ENCODE results near the gene SLC4A3. TPM values are rescaled to one million over a fixed set of nuclear protein-coding genes. Genes with fewer than 3 reads are reported as not detected.
"Not testable (repeated sequence)": the region's sequence is repeated elsewhere in the genome, so short reads cannot be mapped to it uniquely, and the experiment has no call there.

Gene SLC4A3
- total and polyA plus RNA-seq, 5 donors from 2014 or later, result not detected

- Histone ChIP-seq H3K27ac (ENCODE audit: insufficient read depth, low read length, poor library complexity, severe bottlenecking) (no peak overlapping the region), H3K27me3 (ENCODE audit: control insufficient read depth, insufficient read depth, low read length) (peaks cover 21% of the 10 kb centered on the region), H3K4me3 (ENCODE audit: low read depth, low read length) (no peak overlapping the region), H3K9me3 (ENCODE audit: control insufficient read depth in 2 of 2, low read length in 2 of 2) (no peaks in the 10 kb centered on the region), H3K36me3 (ENCODE audit: control insufficient read depth, insufficient read depth, low read length) (no peaks in the 10 kb centered on the region), H3K4me1 (ENCODE audit: control insufficient read depth, insufficient read depth, low read length, poor library complexity, severe bottlenecking) (no peaks in the 10 kb centered on the region)
- Mint-ChIP-seq H3K27ac (no peak overlapping the region), H3K9me3 (no peaks in the 10 kb centered on the region), H3K4me1 (no peaks in the 10 kb centered on the region), H3K36me3 (no peaks in the 10 kb centered on the region), H3K27me3 (peaks cover 33% of the 10 kb centered on the region), H3K4me3 (no peak overlapping the region)
- DNase-seq, result no peak
- no peak for ATAC-seq (ENCODE audit: low read depth in 2 of 2)
These were observed 21.5 kb downstream of the SLC4A3 start for GRCh38 chr2:219648963-219649362.

GRCh38 chr2:219650426-219651248 lies 23.2 kb downstream of the SLC4A3 start:
- ATAC-seq (ENCODE audit: low read depth in 2 of 2), result no peak

GRCh38 chr2:219651656-219652055 lies 24.2 kb downstream of the SLC4A3 start:
- not testable (repeated sequence) for H3K4me1 Mint-ChIP-seq; DNase-seq; H3K9me3 ChIP-seq (ENCODE audit: control insufficient read depth in 2 of 2, low read length in 2 of 2); H3K36me3 ChIP-seq (ENCODE audit: control insufficient read depth, insufficient read depth, low read length); H3K4me3 Mint-ChIP-seq; H3K4me1 ChIP-seq (ENCODE audit: control insufficient read depth, insufficient read depth, low read length, poor library complexity, severe bottlenecking); H3K27ac ChIP-seq (ENCODE audit: insufficient read depth, low read length, poor library complexity, severe bottlenecking); H3K4me3 ChIP-seq (ENCODE audit: low read depth, low read length); H3K9me3 Mint-ChIP-seq; H3K36me3 Mint-ChIP-seq; ATAC-seq (ENCODE audit: low read depth in 2 of 2); H3K27ac Mint-ChIP-seq
- H3K27me3 Mint-ChIP-seq, result peaks cover 26% of the 10 kb centered on the region
- peaks cover 24% of the 10 kb centered on the region for H3K27me3 ChIP-seq (ENCODE audit: control insufficient read depth, insufficient read depth, low read length)

More at GRCh38 chr2:219650426-219651248, 23.2 kb downstream of the SLC4A3 start:
- no peaks in the 10 kb centered on the region for H3K4me1 ChIP-seq (ENCODE audit: control insufficient read depth, insufficient read depth, low read length, poor library complexity, severe bottlenecking)
- no peak overlapping the region for H3K4me3 ChIP-seq (ENCODE audit: low read depth, low read length)
- peaks cover 26% of the 10 kb centered on the region for H3K27me3 Mint-ChIP-seq
- no peak overlapping the region for H3K4me3 Mint-ChIP-seq
- no peak overlapping the region for H3K27ac ChIP-seq (ENCODE audit: insufficient read depth, low read length, poor library complexity, severe bottlenecking)
- H3K9me3 Mint-ChIP-seq, result no peaks in the 10 kb centered on the region
- H3K4me1 Mint-ChIP-seq, result no peaks in the 10 kb centered on the region
- no peaks in the 10 kb centered on the region for H3K36me3 ChIP-seq (ENCODE audit: control insufficient read depth, insufficient read depth, low read length)
- no peak overlapping the region for H3K27ac Mint-ChIP-seq
- no peaks in the 10 kb centered on the region for H3K9me3 ChIP-seq (ENCODE audit: control insufficient read depth in 2 of 2, low read length in 2 of 2)
- DNase-seq, result no peak
- H3K36me3 Mint-ChIP-seq, result no peaks in the 10 kb centered on the region
- H3K27me3 ChIP-seq (ENCODE audit: control insufficient read depth, insufficient read depth, low read length), result peaks cover 21% of the 10 kb centered on the region

DNA sequence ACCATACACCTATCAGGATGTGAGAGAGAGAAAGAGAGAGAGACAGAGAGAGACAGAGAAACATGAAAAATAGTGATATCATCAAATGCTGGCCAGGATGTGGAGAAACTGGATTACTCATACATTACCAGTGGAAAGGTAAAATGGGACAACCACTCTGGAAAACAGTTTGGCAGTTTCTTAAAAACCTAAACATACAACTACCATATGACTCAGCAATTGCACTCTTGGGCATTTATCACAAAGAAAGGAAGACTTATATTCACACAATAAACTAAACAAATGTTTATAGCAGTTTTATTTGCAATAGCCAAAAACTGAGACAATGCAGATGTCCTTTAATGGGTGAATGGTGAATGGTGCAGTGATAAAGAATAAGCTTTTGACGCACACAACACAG lies 29.1 kb downstream of the SLC4A3 start:
- Histone ChIP-seq H3K9me3 (ENCODE audit: control insufficient read depth in 2 of 2, low read length in 2 of 2) (peaks cover 6% of the 10 kb centered on the region in 2 experiments), H3K4me3 (ENCODE audit: low read depth, low read length) (no peak overlapping the region), H3K4me1 (ENCODE audit: control insufficient read depth, insufficient read depth, low read length, poor library complexity, severe bottlenecking) (no peaks in the 10 kb centered on the region), H3K27me3 (ENCODE audit: control insufficient read depth, insufficient read depth, low read length) (peaks cover 19% of the 10 kb centered on the region), H3K27ac (ENCODE audit: insufficient read depth, low read length, poor library complexity, severe bottlenecking) (no peak overlapping the region), H3K36me3 (ENCODE audit: control insufficient read depth, insufficient read depth, low read length) (no peaks in the 10 kb centered on the region)
- Mint-ChIP-seq H3K36me3 (no peaks in the 10 kb centered on the region), H3K4me3 (no peak overlapping the region), H3K4me1 (no peaks in the 10 kb centered on the region), H3K27ac (no peak overlapping the region), H3K27me3 (peaks cover 22% of the 10 kb centered on the region), H3K9me3 (peaks cover 0 to 5% (median 2%) of the 10 kb centered on the region in 7 donors)
- no peak for ATAC-seq (ENCODE audit: low read depth in 2 of 2)
- no peak for DNase-seq

DNA sequence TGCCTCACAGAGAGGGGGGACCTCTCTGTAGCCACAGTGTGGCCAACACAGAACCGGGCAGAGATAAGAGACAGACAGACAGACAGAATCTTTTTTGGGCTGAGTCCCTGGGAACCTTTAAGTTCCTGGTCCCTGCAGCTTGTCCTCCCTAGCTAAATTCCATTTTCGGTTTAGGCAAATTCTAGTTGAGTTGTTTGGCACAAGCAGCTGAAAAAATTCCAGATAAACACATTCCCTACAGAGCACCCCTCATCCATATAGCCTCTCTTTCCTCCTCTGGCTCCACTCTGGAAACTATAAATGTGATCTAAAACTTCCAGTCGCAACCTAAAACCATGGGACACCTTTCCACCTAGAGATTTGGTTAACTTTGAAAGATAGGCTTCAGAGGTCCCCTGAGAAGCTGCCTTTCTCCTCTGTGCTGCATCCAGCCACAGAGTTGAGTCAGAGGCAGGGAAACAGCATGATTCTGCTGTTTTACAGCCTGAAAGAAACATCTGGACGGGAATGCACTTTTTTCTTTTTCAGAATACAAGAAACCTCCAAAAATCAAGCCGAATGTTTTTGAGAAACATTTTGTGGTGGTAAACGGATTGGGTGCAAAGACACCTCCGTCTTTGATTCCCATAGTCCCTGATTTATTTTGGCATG lies 30.9 kb downstream of the SLC4A3 start:
- peaks cover 14% of the 10 kb centered on the region for H3K27me3 ChIP-seq (ENCODE audit: control insufficient read depth, insufficient read depth, low read length)
- H3K27ac ChIP-seq (ENCODE audit: insufficient read depth, low read length, poor library complexity, severe bottlenecking), result no peak overlapping the region
- H3K4me3 Mint-ChIP-seq, result no peak overlapping the region
- H3K4me1 Mint-ChIP-seq, result no peaks in the 10 kb centered on the region
- H3K27me3 Mint-ChIP-seq, result peaks cover 10% of the 10 kb centered on the region
- H3K36me3 Mint-ChIP-seq, result no peaks in the 10 kb centered on the region
- ATAC-seq (ENCODE audit: low read depth in 2 of 2), result no peak
- no peaks in the 10 kb centered on the region for H3K36me3 ChIP-seq (ENCODE audit: control insufficient read depth, insufficient read depth, low read length)
- no peak overlapping the region for H3K27ac Mint-ChIP-seq
- H3K4me3 ChIP-seq (ENCODE audit: low read depth, low read length), result no peak overlapping the region
- H3K9me3 ChIP-seq (ENCODE audit: control insufficient read depth in 2 of 2, low read length in 2 of 2), result peaks cover 6% of the 10 kb centered on the region in 2 experiments
- H3K9me3 Mint-ChIP-seq, result peaks cover 0 to 5% (median 2%) of the 10 kb centered on the region in 7 donors
- no peaks in the 10 kb centered on the region for H3K4me1 ChIP-seq (ENCODE audit: control insufficient read depth, insufficient read depth, low read length, poor library complexity, severe bottlenecking)
- DNase-seq, result no peak

DNA sequence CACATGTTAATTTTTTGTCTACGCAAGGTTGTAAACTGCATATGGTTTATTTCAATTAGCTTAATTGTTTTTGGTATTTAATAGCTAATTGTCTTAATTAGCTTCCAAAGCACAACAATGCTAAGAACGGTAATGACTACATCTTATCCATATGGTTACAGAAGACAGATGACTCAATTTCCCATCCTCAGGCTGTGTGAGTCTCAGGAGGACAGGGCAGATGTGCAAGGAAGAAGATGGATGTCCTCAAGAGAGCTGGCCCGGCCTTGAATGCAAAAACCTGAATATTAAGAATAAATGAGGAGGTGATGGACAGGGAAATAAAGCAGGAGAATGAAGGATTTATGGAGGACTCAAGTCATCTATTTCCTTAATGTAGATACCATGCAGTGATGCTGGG lies 31.4 kb downstream of the SLC4A3 start:
- Mint-ChIP-seq H3K27me3 (peaks cover 7% of the 10 kb centered on the region), H3K4me3 (no peak overlapping the region), H3K9me3 (peaks cover 0 to 5% (median 2%) of the 10 kb centered on the region in 7 donors), H3K4me1 (no peaks in the 10 kb centered on the region), H3K36me3 (no peaks in the 10 kb centered on the region), H3K27ac (no peak overlapping the region)
- Histone ChIP-seq H3K27me3 (ENCODE audit: control insufficient read depth, insufficient read depth, low read length) (peaks cover 14% of the 10 kb centered on the region), H3K36me3 (ENCODE audit: control insufficient read depth, insufficient read depth, low read length) (no peaks in the 10 kb centered on the region), H3K4me3 (ENCODE audit: low read depth, low read length) (no peak overlapping the region), H3K27ac (ENCODE audit: insufficient read depth, low read length, poor library complexity, severe bottlenecking) (no peak overlapping the region), H3K4me1 (ENCODE audit: control insufficient read depth, insufficient read depth, low read length, poor library complexity, severe bottlenecking) (no peaks in the 10 kb centered on the region), H3K9me3 (ENCODE audit: control insufficient read depth in 2 of 2, low read length in 2 of 2) (peaks cover 6% of the 10 kb centered on the region in 2 experiments)
- ATAC-seq (ENCODE audit: low read depth in 2 of 2) (no peak), DNase-seq (no peak)

DNA sequence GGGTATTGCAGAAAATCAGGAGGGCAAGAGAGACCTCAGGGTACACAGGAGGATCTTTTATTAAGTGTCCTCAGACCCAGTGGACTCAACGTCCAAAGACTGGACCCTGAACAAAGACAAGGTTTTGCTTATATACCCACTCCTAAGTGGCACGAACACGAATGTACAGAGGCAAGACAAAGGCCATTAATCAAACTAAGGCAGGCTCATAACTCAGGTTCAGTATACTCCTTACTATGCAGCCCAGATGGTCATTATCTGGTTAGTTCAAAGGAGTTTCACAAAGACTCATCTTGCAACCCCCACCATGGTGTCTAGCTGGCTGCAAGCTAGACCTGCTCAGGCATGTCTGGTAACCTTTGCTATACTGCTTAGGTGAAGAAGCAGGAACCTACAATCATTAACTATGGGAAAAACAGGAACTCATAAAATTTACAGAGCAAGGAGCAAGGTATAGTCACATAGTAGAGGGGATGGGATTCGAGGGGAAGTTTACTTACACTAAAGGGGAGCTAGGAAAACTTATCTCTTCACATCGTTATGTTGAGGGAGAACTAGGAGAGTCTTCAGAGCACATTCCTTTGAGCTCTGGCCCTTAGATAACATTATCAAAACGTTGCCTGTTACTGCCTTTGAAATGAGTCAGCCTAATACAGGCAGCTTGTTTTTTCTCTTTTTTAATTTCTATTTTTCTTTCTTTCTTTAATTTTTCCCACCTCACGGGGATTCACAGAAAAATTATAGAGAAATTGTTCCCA lies 33.9 kb downstream of the SLC4A3 start:
- H3K4me3 Mint-ChIP-seq, result no peak overlapping the region
- H3K9me3 Mint-ChIP-seq, result peaks cover 0 to 5% (median under 1%) of the 10 kb centered on the region in 7 donors
- no peak overlapping the region for H3K27ac Mint-ChIP-seq
- Histone ChIP-seq H3K36me3 (ENCODE audit: control insufficient read depth, insufficient read depth, low read length) (no peaks in the 10 kb centered on the region), H3K4me3 (ENCODE audit: low read depth, low read length) (no peak overlapping the region), H3K27ac (ENCODE audit: insufficient read depth, low read length, poor library complexity, severe bottlenecking) (no peak overlapping the region), H3K27me3 (ENCODE audit: control insufficient read depth, insufficient read depth, low read length) (peaks cover 13% of the 10 kb centered on the region), H3K9me3 (ENCODE audit: control insufficient read depth in 2 of 2, low read length in 2 of 2) (peaks cover 6% of the 10 kb centered on the region in 2 experiments), H3K4me1 (ENCODE audit: control insufficient read depth, insufficient read depth, low read length, poor library complexity, severe bottlenecking) (no peaks in the 10 kb centered on the region)
- no peaks in the 10 kb centered on the region for H3K4me1 Mint-ChIP-seq
- H3K36me3 Mint-ChIP-seq, result no peaks in the 10 kb centered on the region
- ATAC-seq (ENCODE audit: low read depth in 2 of 2) (no peak), DNase-seq (no peak)
- peaks cover 17% of the 10 kb centered on the region for H3K27me3 Mint-ChIP-seq
